Activated CD4-positive, CD25-positive, alpha-beta regulatory T cell treated with anti-CD3 and anti-CD28 coated beads, Interleukin-2, amount 50 U/mL, for 16 hours (primary cell): Measurements from ENCODE around the gene C17orf50.
"Not testable (repeated sequence)": the region's sequence is repeated elsewhere in the genome, so short reads cannot be mapped to it uniquely, and the experiment has no call there.

Experiments
- DNase-seq: peaks from one replicate; pipeline ENCODE4 v3.0.0-alpha.2; 2020; ENCODE audit warnings: low read depth, low spot score

The C17orf50 gene

DNA sequence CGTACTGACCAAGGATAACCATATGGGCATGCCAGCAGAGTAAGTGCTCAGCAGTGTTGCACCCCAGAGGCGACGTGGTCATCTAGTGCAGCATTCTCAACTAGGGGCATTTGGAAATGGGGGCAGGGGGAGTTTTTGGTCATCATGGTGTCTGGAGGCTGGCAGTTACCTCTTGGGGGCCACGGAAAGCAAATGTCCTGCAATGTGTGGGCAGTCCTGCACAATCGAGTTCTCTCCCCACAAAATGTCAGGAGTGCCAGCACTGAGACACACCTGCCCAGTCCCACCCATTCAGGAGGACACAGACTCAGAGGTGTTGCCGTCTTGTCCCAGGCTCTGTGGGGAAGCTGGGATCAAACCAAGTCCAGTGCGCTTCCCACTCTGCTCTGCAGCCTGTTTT, 26.3 kb upstream of the C17orf50 start:
- no peak for DNase-seq

DNA sequence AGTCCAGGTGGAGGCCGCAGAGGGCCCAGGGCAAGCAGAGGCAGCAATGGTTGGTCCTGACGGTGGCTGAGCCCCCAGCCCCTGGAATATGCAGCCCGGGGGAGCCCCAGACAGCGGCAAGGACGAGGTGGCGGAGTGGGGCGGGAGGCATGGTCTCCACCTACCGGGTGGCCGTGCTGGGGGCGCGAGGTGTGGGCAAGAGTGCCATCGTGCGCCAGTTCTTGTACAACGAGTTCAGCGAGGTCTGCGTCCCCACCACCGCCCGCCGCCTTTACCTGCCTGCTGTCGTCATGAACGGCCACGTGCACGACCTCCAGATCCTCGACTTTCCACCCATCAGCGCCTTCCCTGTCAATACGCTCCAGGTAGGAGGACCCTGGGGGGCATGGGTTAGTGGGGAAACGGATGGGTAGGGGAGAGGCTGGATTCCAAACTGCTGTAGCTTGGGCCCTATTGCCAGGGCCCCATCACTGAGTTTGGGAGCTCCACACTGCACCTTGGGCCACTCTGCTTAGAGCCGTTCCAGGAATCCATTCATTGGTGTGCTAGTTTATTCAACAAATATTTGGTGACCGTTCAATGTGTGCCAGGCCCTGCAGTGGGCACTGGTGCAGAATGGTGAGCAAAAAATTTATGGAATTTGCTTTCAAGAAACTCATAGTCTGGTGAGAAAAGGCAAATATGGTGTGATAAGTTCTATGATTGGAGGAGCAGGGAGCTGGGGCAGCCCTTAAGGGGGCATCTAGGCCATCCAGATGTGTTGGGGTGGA, 25.5 kb upstream of the C17orf50 start:
- DNase-seq: no peak

- no peak for DNase-seq
These were observed 24.5 kb upstream of the C17orf50 start for GRCh38 chr17:35736236-35736635.

GRCh38 chr17:35738519-35739133, 22.1 kb upstream of the C17orf50 start:
- DNase-seq: no peak

DNA sequence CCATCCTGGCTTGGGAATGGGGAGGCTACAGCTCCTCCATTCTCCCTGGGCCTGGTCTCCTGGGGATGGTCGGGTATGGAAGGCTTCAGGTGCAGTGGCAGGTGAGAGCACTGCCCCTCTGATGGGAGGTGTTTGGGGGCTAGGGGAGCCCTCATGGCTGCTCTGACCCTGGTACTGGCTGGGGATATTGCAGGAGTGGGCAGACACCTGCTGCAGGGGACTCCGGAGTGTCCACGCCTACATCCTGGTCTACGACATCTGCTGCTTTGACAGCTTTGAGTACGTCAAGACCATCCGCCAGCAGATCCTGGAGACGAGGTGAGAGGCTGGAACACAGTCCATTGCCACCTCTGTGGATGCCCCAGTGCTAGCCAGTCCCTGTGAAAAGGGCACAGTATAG, 20.5 kb upstream of the C17orf50 start:
- no peak for DNase-seq

DNA sequence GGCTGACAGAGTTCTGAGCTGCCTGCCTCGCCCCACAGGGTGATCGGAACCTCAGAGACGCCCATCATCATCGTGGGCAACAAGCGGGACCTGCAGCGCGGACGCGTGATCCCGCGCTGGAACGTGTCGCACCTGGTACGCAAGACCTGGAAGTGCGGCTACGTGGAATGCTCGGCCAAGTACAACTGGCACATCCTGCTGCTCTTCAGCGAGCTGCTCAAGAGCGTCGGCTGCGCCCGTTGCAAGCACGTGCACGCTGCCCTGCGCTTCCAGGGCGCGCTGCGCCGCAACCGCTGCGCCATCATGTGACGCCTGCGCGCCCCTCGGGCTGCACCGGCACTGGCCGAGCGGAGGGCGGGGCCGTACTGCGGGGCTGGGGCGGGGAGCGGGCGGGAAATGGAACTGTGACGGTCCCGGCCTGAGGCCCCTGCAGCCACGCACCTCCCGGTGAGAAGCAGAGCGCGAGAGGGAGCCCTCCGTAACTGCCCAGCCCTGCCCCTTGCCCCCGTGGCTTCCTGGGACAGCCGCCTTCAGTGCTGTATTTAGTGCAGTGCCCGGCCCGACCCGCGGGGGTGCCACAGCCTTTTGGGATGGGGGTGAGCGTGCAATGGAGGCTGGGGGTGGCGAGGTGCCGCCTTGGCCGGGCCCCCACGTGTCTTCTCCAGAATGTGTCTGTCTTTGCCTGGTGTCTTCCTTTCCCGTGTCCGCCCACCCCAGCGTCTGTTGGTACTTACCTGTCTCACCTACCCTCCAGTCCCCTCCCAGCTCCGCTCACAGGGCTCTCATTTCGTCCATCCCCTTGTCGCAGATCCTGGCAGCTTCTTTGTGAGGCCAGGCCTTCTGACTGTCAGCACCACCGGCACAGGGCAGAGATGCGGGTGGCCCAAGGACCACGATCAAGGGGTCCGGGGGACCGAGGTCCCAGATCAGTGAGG, 19.4 kb upstream of the C17orf50 start:
- no peak for DNase-seq

DNA sequence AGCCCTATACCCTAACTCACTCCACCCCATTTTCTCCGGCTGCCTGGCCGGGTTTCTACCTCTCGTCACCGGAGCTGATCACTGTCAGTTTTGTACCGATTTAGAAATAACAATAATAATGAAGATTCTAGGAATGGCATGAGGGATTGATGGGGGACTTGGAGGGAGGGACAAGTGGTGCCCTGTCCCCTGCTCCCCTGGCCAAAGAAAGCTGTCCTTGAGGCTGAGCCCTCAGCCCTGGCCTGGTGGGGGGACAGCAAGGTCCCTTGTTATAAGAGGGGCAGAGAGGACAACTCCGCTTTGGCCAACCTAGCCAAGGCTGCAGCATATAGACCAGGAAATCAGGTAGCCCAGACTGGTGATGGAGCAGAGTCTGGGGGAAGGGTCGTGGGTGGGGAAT, 18.2 kb upstream of the C17orf50 start:
- DNase-seq: no peak

DNA sequence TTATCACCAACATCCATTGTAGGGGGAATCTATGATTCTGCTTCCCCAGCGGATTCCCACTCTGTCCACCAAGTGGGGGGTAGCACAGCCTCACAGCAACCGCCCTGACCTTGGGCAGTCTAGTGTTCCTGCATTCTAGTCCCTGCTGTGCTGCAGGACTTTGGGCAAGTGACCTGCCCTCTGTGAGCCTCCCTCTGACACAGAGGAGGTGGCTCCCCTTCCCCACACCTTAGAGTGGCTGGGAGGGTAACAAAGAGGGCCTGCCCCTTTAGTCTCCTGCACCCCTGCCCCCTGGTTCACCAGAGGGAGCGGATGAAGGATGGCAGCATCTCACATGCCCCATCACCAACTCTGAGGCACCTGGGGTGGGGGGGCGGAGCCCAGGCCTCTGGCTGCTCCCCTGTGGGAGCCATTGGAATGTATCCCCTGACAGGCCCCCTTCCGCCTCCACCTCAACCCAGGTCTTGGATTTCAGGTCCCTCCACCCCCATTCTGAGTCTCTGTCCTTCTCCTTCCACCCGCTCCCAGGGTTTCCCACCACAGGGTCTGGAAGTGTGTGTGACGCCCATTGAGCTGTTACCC, 17.7 kb upstream of the C17orf50 start:
- no peak for DNase-seq

DNA sequence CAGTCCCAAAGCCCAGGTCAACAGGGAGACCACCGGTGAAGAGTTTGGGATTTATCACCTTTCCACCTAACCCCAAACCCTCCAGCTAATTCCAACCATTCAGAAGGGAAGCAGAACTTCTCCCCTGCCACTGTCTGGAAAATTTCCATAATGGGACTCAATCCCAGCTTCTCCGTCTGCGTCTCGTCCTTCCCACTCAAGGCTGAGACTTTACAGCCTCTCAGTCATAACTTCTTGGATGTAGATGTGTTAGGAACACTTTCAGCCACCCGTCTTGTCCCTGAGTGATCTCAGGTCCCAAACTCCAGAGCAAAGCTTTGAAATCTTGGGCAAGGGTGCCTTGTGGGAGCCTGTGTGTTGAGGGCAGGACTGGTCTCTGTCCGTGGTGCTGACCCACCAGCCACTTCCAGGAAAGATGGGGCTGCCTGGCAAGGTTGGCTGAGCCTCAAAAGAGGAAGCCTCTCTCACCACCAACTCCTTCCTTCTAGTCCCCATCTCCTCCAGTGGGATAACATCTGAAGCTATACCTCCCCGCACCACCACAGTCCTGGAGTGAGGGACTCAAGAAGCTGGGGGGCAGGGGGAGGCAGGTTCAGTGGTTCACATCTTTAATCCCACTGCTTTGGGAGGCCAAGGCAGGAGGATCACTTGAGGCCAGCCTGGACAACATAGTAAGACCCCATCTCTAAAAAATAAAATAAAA, 16.9 kb upstream of the C17orf50 start:
- no peak for DNase-seq

- DNase-seq: no peak
These were observed 15.9 kb upstream of the C17orf50 start for GRCh38 chr17:35744830-35745229.

DNA sequence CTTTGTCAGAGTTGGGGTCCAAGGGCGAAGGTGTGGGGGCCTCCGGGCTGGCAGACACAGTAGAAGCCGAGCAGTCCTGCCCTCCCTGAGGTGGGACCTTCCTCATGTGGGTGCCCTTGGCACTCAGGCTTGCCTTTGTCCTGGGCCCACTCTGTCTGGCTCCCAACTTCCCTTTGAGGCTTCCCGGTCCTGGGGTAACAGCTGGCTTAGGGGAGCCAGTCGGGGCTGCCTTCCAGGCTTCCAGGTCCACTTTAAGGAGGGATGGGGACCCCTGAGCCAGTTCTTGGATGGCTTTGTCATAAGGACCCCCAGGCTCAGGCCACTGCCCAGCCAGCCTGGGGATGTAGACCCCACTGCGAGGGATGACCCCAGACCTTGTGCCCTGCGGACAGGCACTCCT, 15.4 kb upstream of the C17orf50 start:
- no peak for DNase-seq

DNA sequence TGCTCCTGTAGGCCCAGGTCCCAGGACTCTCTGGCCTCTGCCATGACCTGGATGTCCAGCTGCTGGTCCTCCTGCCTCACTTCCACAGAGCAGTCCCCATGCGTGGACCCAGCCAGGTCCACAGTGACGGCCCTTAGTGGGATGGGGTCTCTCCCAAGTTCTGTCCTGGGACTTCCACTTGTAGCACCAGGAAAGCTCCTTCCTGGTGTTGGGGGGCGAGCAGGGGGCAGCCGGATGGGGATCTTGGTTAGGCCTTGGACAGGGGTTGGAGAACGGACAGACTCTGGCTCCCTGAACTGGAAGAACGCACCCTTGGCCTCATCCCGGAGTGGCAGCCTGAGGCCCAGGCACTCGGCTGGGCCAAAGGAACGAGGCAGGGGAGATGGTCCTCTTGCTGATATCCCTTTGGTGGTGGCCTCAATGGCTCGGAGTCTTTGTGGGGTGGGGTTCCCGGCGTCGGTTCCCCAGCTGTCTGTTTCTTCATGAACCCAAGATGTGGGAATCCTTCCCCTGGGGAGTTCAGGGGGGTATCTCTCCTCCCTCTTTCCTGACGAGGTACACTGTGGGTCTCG, 14.9 kb upstream of the C17orf50 start:
- no peak for DNase-seq

GRCh38 chr17:35747540-35748017, 13.1 kb upstream of the C17orf50 start:
- DNase-seq: peak; percentile 54

- DNase-seq: no peak
These were observed 12.3 kb upstream of the C17orf50 start for GRCh38 chr17:35748341-35748841.

GRCh38 chr17:35748979-35749378, 11.7 kb upstream of the C17orf50 start:
- no peak for DNase-seq

DNA sequence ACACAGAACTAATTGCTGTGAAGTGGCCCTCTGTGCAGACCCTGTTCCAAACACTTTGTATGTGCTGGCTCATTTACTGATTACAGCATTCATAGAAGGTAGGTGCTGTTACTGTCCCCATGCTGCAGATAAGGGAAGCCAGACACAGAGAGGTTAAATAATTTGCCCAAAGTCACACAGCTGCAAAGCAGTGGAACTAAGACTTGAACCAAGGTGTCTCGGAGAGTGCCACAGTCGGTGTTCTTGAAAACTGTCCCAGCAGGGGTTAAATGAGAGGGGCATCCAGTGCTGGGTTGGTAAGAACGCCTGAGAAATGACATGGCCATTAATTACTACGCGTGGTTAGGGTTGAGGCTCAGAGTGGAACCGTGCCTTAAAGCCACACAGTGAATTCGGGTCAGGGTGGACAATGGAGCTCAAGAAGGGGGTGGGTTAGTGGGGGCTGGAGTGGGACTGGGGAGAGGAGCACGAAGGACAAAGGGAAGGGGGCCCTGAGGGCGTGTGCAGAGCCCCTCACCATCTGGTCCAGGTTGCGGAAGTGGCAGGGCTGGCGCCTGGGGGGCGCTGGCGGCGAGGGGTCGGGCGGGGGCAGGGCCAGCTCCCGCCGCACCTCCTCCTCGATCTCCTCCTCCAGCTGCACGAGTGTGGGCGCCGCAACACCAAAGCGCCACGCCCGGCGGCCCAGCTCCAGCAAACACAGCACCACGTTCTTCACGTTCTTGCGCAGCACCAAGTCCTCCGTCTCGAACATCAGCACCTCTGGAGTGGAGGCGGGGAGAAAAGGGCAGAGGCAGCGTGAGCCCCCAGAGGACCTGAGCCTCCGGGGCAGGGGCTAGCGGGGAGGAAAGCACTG, 10.9 kb upstream of the C17orf50 start:
- DNase-seq: no peak

- no peak for DNase-seq
These were observed 9.9 kb upstream of the C17orf50 start for GRCh38 chr17:35750526-35751395.

DNA sequence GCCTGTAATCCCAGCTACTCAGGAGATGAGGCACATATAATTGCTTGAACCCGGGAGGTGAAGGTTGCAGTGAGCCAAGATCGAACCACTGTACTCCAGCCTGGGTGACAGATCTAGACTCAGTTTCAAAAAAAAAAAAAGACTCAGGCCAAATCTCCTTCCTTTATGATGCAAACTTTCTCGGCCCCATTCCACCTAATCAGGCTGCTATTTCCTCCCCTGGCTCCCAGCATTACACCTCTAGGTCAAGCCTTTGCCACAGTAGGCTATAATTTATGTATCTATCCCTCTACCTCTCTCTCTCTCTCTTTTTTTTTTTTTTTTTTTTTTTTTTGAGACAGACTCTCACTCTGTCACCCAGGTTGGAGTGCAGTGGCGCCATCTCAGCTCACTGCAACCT, 9.1 kb upstream of the C17orf50 start:
- not testable (repeated sequence) for DNase-seq

- DNase-seq: no peak
These were observed 8.2 kb upstream of the C17orf50 start for GRCh38 chr17:35752471-35752870.
